Measurements from ENCODE around the gene ZBTB45.

Gene ZBTB45

DNA sequence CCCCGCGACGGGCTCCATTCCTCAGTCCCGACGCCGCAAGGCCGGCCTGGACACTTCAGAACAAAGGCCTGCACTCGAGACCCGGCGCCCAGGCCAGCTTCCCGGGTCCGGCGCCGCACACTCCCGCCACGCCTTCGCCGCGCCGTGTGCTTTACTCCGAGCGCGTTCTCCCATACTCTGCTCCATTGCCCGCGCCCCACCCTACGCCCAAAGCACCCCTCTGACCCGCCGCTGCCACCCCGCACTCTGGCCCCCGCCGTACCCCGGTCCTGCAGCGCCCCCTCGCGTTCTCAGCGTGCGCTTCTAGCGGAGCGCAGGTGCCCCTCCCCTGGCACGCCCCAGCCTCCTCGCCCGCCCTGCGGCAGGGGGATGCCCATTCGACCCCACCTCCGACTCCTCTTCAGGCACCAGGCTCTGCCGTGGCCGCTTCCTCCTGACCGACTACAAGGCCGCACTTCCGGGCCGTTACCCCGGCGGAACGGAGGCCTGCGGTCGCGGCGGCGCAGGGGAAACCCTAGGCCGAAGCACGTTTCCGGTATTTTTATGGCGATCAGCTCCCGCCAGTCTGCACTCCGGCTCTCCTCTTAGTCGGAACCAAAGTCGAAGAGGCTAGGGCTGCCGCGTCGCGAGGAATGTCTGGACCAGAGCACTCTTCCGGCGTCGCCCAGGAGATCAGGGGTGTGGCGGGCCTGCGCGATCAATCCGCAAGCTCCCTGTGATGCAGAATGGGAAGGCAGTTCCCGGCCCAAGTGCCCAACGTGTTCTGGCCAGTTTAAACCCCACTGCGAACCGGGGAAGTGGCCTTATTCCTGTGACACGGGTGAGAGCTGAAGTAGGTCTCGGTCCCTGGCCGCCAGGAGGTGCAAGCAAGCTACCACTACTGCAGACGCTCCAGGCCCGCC lies at the start of gene ZBTB45:
ZBTB45 (minus strand) TSS at position 456 of the 902 bp plus-strand sequence. CDS start 2,137 bp downstream, outside the sequence.
- Mint-ChIP-seq H3K27me3 (no peaks in the 10 kb centered on the region), H3K9me3 (no peaks in the 10 kb centered on the region), H3K27ac (peak within 1 kb of the TSS; percentile 95), H3K4me3 (peak within 1 kb of the TSS; percentile 92 to 98), H3K36me3 (peaks cover 9 to 29% of the 10 kb centered on the region in 2 donors), H3K4me1 (peaks cover 35 to 52% of the 10 kb centered on the region in 2 donors)
- peak; percentile 97 for DNase-seq
- ATAC-seq (replicated peaks) = peak; percentile 85 to 88

DNA sequence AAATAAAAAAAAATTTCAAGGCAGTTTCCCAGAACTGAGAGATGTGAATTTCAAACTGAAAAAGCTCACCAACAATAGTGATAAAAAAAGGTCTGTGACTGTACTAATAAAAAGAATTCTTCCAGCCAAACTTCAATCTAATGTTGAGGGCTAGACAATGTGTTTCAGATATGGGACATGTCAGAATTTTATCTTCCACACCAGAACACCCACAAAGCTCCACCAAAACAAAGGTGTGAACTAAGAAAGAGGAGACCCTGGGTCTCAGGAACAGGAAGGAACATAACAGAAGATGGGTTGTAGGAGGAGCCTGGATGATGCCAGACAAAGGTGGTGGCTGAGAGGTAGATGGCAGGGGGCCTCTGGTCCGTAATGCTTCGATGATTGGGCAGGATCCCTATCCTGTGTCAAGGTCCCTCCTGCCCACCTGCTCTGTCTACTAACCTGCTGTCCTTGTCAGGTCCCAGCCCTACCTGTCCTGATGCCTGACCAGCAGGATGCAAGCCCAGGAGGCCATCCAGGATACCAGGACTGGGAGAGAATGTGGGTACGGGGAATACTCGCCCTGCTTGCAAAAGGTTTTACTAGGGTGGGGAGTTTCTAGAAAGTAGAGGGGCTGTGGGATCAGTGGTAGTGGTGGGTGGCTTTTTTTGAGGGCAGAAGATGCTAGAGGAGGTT lies 49.0 kb upstream of the ZBTB45 start:
- peaks cover 35 to 52% of the 10 kb centered on the region in 2 donors for H3K36me3 Mint-ChIP-seq
- peaks cover 30 to 47% of the 10 kb centered on the region in 2 donors for H3K4me1 Mint-ChIP-seq
- ATAC-seq (replicated peaks) = no peak
- DNase-seq = no peak
- peak overlapping the region; percentile 16 for H3K27ac Mint-ChIP-seq
- H3K4me3 Mint-ChIP-seq = no peak overlapping the region
- H3K27me3 Mint-ChIP-seq = no peaks in the 10 kb centered on the region
- H3K9me3 Mint-ChIP-seq = peaks cover 3 to 5% of the 10 kb centered on the region in 2 donors

DNA sequence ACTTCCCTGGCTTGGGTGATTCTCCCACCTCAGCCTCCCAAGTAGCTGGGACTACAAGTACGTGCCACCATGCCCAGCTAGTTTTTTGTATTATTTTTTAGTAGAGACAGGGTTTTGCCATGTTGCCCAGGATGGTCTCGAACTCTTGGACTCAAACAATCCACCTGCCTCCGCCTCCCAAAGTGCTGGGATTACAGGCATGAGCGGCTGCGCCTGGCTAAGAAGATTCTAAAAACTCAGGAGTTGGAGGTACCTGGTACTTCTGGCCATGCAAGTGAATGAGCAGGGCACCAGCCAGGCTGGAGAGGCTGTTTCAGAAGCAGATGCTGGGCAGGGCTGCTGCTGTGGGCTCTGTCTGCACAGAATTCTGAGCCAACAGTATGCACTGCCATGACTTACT lies 47.4 kb upstream of the ZBTB45 start:
- Mint-ChIP-seq H3K27me3 (no peaks in the 10 kb centered on the region), H3K4me1 (peaks cover 31 to 52% of the 10 kb centered on the region in 2 donors), H3K36me3 (peaks cover 31 to 50% of the 10 kb centered on the region in 2 donors), H3K4me3 (no peak overlapping the region), H3K9me3 (peaks cover 2 to 3% of the 10 kb centered on the region in 2 donors), H3K27ac (no peak overlapping the region)
- no peak for ATAC-seq (replicated peaks)
- no peak for DNase-seq

DNA sequence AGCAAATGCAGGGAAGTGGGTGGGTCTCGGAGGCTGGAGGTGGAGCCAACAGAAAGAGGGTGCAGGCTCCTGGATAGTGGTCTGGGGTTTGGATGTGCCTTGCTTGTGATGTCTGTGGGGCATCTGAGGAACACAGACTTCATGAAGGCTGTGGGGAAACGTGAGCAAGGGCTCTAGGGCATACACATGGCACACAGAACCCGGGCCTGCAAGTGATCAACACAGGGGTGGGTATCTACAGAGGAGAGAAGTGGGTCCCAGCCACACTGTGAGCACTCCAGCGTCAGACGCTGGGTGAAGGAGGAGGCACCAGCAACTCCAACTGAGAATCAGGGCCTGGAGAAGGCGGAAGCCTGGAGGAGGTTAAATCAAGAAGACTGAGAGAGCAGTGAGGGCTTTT lies 44.2 kb upstream of the ZBTB45 start:
- peak overlapping the region; percentile 12 to 89 for H3K4me3 Mint-ChIP-seq
- H3K27ac Mint-ChIP-seq = peak overlapping the region; percentile 59
- H3K36me3 Mint-ChIP-seq = peaks cover 24 to 56% of the 10 kb centered on the region in 2 donors
- no peaks in the 10 kb centered on the region for H3K9me3 Mint-ChIP-seq
- no peak for DNase-seq
- ATAC-seq (replicated peaks) = no peak
- H3K4me1 Mint-ChIP-seq = peaks cover 37 to 66% of the 10 kb centered on the region in 2 donors
- H3K27me3 Mint-ChIP-seq = no peaks in the 10 kb centered on the region

DNA sequence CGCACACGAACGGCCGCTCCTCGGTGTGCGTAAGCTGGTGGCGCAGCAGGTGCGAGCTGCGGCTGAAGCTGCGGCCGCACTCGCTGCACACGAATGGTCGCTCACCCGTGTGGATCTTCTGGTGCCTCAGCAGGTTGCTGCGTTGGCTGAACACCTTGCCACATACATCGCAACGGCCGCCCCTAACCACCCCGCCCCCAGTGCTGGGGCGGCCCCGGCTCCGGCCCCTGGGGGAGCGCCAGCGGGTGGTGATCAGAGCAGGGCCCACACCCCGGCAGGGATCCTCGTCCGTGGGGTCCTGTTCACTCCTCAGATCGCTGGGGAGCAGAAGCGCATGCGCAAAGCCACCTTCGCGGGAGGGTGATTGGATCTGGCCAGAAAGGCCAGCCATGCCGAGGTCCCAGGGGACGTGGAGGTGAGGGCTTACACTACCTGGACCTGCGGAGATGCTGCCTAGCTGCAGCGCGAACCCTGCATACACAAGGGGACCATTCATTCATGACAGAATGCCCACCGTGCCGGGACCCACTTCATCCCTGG lies 43.5 kb upstream of the ZBTB45 start:
- peak overlapping the region; percentile 86 for H3K27ac Mint-ChIP-seq
- DNase-seq (peak; percentile 37), ATAC-seq (replicated peaks) (peak in 1 of 2 donors; percentile 3)
- H3K9me3 Mint-ChIP-seq = no peaks in the 10 kb centered on the region
- H3K27me3 Mint-ChIP-seq = no peaks in the 10 kb centered on the region
- H3K36me3 Mint-ChIP-seq = peaks cover 18 to 51% of the 10 kb centered on the region in 2 donors
- H3K4me1 Mint-ChIP-seq = peaks cover 36 to 62% of the 10 kb centered on the region in 2 donors
- peak overlapping the region; percentile 83 to 89 for H3K4me3 Mint-ChIP-seq

DNA sequence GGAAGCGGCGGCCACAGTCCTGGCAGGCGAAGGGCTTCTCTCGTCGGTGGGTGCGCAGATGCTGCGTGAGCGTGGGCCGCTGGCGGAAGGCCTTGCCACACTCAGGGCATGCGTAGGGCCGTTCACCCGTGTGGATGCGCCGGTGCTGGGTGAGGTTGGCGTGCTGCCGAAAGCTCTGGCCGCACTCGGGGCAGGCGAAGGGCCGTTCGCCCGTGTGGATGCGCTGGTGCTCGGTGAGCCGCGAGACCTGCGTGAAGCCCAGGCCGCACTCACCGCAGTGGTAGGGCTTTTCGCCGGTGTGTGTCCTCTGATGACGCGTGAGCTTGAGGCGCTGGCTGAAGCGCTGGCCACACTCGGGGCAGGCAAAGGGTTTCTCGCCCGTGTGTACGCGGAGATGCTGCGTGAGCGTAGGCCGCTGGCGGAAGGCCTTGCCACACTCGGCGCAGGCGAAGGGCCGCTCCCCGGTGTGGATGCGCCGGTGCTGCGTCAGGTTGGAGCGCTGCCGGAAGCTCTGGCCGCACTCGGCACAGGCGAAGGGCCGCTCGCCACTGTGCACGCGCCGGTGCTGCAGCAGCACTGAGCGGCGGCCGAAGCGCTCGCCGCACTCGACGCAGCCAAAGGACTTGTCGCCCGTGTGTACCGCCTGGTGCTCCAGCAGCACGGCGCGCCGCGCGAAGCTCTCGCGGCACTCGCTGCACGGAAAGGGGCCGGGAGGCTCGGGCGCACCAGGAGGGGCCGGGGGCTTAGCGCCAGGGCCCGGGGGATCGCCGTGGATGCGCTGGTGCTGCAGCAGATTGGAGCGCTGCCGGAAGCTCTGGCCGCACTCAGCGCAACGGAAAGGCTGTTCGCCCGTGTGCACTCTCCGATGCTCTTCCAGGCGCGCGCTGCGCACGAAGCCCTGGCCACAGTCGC lies 42.8 kb upstream of the ZBTB45 start:
- DNase-seq = peak; percentile 36

DNA sequence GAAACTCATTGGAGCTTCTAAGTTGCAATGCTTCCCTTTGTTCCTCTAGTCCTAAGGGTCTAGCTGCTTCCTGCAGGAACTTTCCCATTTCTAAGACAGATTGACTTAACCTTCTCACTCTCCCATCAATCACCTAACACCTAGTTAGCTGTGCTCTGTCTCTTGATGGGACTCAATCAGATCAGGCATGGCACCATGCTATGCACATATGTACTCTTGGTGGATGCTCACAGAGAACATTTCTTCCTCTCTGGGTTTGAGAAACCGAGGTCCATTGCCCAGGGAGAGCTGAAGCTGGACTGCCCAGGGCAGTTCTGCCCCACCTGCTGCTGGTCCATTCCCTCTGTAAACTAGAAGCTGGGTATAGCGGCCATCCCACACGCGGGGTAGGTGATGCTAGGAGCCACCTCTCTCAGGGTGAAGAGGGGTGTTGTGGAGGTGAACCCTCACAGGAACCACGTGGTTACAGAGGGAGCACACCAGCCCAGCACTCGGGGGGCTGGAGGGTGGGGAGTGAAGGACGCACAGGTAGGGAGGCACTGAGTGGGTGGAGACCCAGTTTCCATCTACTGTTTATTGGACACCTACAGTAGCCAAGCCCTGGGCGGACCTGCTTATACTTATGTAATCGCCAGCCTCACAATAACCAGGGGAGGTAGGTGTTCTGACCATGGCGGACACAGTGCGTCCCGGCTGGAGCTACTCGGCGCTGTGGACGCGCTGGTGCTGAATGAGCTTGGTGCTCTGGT lies 41.9 kb upstream of the ZBTB45 start:
- H3K27me3 Mint-ChIP-seq = no peaks in the 10 kb centered on the region
- H3K36me3 Mint-ChIP-seq = peaks cover 28 to 61% of the 10 kb centered on the region in 2 donors
- H3K4me1 Mint-ChIP-seq = peaks cover 48 to 77% of the 10 kb centered on the region in 2 donors
- H3K27ac Mint-ChIP-seq = peak overlapping the region; percentile 59
- no peak for DNase-seq
- H3K9me3 Mint-ChIP-seq = no peaks in the 10 kb centered on the region
- no peak for ATAC-seq (replicated peaks)
- H3K4me3 Mint-ChIP-seq = peak overlapping the region; percentile 83 to 89

More for the DNA sequence above, 42.8 kb upstream of the ZBTB45 start:
- Mint-ChIP-seq H3K9me3 (no peaks in the 10 kb centered on the region), H3K4me3 (peak overlapping the region; percentile 83 to 89), H3K27me3 (no peaks in the 10 kb centered on the region), H3K27ac (peak overlapping the region; percentile 86), H3K36me3 (peaks cover 22 to 54% of the 10 kb centered on the region in 2 donors), H3K4me1 (peaks cover 41 to 69% of the 10 kb centered on the region in 2 donors)
- ATAC-seq (replicated peaks) = peak; percentile 4 to 6

DNA sequence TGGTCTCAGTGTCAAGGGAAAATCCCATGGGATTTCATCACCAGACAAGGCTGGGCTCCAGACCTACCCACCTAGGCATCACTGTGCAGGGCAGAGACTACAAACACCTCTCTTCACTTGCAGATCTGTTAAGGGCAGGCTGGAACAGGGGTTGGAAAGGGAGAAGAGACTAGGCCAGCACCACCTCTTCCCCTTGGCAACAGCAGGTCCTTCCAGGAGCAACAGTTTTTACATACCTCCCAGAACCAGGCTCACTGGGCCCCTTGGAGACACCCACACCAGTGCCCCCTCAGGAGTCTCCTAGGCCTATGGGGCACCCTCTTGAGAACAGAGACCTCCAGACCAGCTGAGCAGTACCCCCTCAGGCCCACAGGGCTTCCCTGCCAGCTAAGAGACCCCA lies 41.3 kb upstream of the ZBTB45 start:
- no peak overlapping the region for H3K27ac Mint-ChIP-seq
- H3K9me3 Mint-ChIP-seq = no peaks in the 10 kb centered on the region
- H3K36me3 Mint-ChIP-seq = peaks cover 32 to 61% of the 10 kb centered on the region in 2 donors
- peaks cover 49 to 78% of the 10 kb centered on the region in 2 donors for H3K4me1 Mint-ChIP-seq
- DNase-seq (no peak), ATAC-seq (replicated peaks) (no peak)
- peak overlapping the region in 1 of 2 donors; percentile 4 for H3K4me3 Mint-ChIP-seq
- H3K27me3 Mint-ChIP-seq = no peaks in the 10 kb centered on the region

DNA sequence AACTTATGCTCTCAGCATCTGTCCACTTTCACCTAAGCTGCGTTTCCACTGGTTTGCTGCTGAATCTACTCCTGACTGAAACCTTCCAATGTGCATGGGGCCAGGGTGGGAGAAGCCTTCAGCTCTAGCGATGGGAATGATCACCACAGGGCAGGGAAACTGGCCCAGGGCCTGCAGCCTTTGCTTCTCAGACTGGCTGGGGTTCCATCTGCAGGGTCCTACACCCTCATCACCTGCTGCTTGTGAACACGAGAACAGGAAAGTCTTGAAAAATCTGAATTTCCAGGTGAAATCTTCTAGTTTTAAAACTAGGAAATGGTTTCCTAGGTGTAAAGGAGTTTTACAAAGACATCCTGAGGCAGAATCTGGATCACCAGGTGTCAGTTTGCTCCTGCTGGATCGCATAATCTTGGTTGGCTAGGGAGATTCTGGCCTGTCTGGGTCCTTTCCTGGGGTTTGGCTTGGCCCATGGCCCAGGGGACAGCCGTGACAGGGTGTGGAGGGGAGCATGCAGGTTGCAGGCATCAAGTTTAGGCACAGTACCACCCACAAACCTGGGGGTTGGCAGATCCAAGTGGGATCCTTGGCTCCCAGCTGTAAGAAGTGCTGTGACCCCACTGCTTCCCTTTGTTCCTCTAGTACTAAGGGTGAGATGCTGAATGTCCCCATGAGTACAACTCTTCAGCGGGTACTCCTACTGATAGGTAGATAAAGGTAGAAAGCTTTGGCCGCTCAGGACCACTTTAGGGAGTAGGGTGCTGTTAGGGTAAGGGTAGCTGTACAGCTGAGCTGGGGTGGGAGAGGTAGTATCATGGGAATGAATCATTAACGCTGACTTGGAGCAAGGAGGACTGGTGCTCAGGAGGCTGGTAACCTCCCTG lies 40.6 kb upstream of the ZBTB45 start:
- ATAC-seq (replicated peaks) = no peak
- Mint-ChIP-seq H3K36me3 (peaks cover 38 to 66% of the 10 kb centered on the region in 2 donors), H3K4me3 (peak overlapping the region; percentile 97 to 98), H3K9me3 (no peaks in the 10 kb centered on the region), H3K27ac (peak overlapping the region; percentile 100), H3K4me1 (peaks cover 52 to 85% of the 10 kb centered on the region in 2 donors), H3K27me3 (no peaks in the 10 kb centered on the region)
- DNase-seq = no peak

DNA sequence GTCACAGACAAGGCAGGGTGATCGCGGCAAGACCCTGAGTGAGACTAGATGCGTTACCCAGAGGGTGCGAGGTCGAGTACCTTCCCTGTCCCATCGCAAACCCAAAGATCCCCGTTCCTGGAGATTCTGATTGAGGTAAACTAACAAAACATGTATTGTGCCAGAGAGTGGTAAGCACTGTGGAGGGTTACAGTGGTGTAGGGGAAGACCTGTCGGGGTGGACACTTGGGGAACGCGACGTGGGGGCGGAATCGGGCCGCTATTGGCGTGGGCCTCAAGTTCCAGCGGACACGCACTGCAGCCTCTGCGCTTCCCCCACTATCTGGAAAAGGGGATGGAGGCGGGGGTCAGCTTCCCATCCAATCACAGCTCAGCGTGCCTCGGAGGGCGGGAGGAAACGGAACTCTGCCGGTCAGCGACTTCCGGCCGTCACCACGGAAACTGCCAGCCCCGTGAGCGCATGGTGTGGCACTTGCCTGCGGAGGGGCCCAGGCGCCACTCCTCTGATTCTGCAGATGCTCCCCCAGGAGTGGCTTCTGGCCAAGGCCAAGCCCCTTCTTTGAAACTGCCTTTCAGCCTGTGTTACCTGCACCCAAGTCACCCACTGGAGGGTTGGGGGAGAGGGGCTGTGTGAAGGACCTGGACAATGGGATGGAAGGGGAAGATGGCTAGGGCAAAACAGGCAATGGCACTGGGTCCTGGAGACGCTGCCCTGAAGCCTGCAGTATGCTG lies 39.8 kb upstream of the ZBTB45 start:
- H3K27me3 Mint-ChIP-seq = no peaks in the 10 kb centered on the region
- peak; percentile 87 for DNase-seq
- H3K27ac Mint-ChIP-seq = peak overlapping the region; percentile 100
- peaks cover 56 to 93% of the 10 kb centered on the region in 2 donors for H3K4me1 Mint-ChIP-seq
- peak overlapping the region; percentile 97 to 98 for H3K4me3 Mint-ChIP-seq
- H3K9me3 Mint-ChIP-seq = no peaks in the 10 kb centered on the region
- H3K36me3 Mint-ChIP-seq = peaks cover 42 to 68% of the 10 kb centered on the region in 2 donors
- ATAC-seq (replicated peaks) = peak; percentile 31 to 34

DNA sequence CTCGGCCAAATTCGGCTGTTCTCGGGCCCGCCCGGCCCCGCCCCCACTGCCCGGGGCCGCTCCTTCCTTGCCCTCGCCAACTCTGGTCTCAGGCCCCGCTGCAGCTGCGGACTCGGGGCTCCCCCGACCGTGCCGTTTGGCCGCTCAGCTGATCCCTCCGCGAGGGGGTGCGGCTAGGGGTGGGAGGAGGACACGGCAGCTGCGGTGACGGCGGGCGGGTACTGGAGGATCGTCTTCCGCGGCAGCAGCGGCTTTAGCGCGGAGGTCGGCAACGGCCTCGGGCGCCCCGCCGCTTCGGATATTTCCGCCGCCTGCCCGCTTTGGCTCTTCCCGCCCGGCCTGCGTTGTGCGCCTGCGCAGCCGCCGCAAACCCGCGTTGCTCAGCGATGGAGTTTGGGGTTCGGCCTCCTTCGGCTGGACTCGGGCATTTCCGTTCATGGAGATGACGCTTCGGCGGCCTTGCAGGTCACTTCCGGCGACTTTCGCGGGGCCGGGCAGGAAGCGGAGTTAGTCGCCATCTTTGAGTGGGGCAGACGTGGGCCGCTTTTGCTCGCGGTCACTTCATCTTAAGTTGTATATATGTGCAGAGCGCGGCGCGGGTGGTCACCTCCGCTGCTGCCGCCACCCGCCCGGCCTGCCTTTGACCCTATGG lies 39.1 kb upstream of the ZBTB45 start:
- Mint-ChIP-seq H3K27me3 (no peaks in the 10 kb centered on the region), H3K36me3 (peaks cover 46 to 69% of the 10 kb centered on the region in 2 donors), H3K9me3 (no peaks in the 10 kb centered on the region), H3K27ac (peak overlapping the region; percentile 100), H3K4me3 (peak overlapping the region; percentile 97 to 98), H3K4me1 (peaks cover 59 to 95% of the 10 kb centered on the region in 2 donors)
- ATAC-seq (replicated peaks) = peak; percentile 64 to 70
- DNase-seq = peak; percentile 99
